ENCODE measurements around the gene CACNB2. TPM values are rescaled to one million over a fixed set of nuclear protein-coding genes. Genes with fewer than 3 reads are reported as not detected.

The CACNB2 gene
- total RNA-seq, 1 experiment from 2014 or later = 34.1 TPM

DNA sequence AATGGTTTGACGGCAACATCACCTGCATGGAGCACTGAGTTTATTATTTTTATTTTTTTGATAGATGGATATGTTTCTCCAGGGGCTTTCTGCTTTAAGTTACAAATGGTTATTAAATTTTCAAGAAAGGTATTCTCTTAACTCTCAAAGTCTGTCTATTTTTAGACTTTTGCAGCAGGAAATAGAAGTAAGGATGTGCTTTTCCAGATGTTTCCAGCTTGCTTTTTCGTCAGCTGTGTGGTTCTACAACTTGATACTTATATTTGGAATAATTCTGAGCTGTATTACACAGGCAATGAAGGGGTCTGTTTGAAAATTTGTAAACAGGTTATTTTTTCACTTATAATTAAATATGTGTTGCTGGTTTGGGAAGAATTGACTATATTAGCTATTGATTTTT lies 69.0 kb downstream of the CACNB2 start:
- Histone ChIP-seq H3K4me3 (ENCODE audit: low read depth, low read length, poor library complexity, severe bottlenecking) (no peak overlapping the region), H3K36me3 (ENCODE audit: insufficient read depth, low read length, poor library complexity, severe bottlenecking) (no peaks in the 10 kb centered on the region), H3K27ac (ENCODE audit: low read depth, low read length, poor library complexity, severe bottlenecking) (no peak overlapping the region), H3K9me3 (ENCODE audit: low read depth, low read length, poor library complexity, severe bottlenecking) (no peaks in the 10 kb centered on the region), H3K4me1 (ENCODE audit: insufficient read depth, low read length, poor library complexity, severe bottlenecking) (peaks cover 33% of the 10 kb centered on the region), H3K27me3 (replicated peaks; ENCODE audit: insufficient read depth, low read depth, low read length, poor library complexity) (no peaks in the 10 kb centered on the region)
- intact Hi-C loops (cut with micrococcal nuclease; ENCODE audit: unreplicated experiment) = no loop called here
- TF ChIP-seq, protein P1, sequence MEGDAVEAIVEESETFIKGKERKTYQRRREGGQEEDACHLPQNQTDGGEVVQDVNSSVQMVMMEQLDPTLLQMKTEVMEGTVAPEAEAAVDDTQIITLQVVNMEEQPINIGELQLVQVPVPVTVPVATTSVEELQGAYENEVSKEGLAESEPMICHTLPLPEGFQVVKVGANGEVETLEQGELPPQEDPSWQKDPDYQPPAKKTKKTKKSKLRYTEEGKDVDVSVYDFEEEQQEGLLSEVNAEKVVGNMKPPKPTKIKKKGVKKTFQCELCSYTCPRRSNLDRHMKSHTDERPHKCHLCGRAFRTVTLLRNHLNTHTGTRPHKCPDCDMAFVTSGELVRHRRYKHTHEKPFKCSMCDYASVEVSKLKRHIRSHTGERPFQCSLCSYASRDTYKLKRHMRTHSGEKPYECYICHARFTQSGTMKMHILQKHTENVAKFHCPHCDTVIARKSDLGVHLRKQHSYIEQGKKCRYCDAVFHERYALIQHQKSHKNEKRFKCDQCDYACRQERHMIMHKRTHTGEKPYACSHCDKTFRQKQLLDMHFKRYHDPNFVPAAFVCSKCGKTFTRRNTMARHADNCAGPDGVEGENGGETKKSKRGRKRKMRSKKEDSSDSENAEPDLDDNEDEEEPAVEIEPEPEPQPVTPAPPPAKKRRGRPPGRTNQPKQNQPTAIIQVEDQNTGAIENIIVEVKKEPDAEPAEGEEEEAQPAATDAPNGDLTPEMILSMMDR (conservative IDR thresholded peaks at IDR 0.05; ENCODE audit: low read depth, low read length) = no peak
- TF ChIP-seq EZH2 (IDR thresholded peaks at IDR 0.05; ENCODE audit: borderline replicate concordance, low read depth, low read length, poor library complexity, severe bottlenecking) = no peak
- no peak for DNase-seq (ENCODE audit: low spot score)
- POLR2A ChIA-PET (ENCODE audit: low non-redundant PET) = no interaction called here
- BruUV-seq (replicated peaks) = no TSS peak
- CTCF ChIA-PET = no interaction called here

DNA sequence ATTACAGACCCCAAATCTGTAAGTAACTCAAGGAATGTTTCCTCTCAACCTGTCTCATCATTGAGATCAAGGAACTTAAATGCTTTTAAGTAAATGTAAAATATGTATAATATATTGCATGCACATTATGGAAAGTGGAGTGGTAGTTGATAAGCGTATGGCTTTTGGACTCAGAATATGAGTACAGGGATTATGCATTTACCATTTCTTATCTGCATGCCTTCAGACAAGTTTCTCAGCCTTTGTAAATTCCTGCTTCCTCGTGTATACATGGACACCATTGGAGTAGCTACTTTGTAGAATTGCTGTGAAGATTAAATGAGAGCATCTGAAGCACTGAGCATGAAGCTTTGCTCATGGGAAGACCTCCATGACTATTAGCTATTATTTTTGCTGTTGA lies 70.5 kb downstream of the CACNB2 start:
- Histone ChIP-seq H3K4me3 (ENCODE audit: low read depth, low read length, poor library complexity, severe bottlenecking) (no peak overlapping the region), H3K36me3 (ENCODE audit: insufficient read depth, low read length, poor library complexity, severe bottlenecking) (no peaks in the 10 kb centered on the region), H3K27ac (ENCODE audit: low read depth, low read length, poor library complexity, severe bottlenecking) (no peak overlapping the region), H3K9me3 (ENCODE audit: low read depth, low read length, poor library complexity, severe bottlenecking) (no peaks in the 10 kb centered on the region), H3K4me1 (ENCODE audit: insufficient read depth, low read length, poor library complexity, severe bottlenecking) (peaks cover 46% of the 10 kb centered on the region), H3K27me3 (replicated peaks; ENCODE audit: insufficient read depth, low read depth, low read length, poor library complexity) (no peaks in the 10 kb centered on the region)
- DNase-seq (ENCODE audit: low spot score) = no peak
- intact Hi-C loops (cut with micrococcal nuclease; ENCODE audit: unreplicated experiment) = no loop called here
- no TSS peak for BruUV-seq (replicated peaks)
- POLR2A ChIA-PET (ENCODE audit: low non-redundant PET) = no interaction called here
- TF ChIP-seq, protein P1 (conservative IDR thresholded peaks at IDR 0.05; ENCODE audit: low read depth, low read length) = no peak
- TF ChIP-seq EZH2 (IDR thresholded peaks at IDR 0.05; ENCODE audit: borderline replicate concordance, low read depth, low read length, poor library complexity, severe bottlenecking) = no peak
- CTCF ChIA-PET = no interaction called here

DNA sequence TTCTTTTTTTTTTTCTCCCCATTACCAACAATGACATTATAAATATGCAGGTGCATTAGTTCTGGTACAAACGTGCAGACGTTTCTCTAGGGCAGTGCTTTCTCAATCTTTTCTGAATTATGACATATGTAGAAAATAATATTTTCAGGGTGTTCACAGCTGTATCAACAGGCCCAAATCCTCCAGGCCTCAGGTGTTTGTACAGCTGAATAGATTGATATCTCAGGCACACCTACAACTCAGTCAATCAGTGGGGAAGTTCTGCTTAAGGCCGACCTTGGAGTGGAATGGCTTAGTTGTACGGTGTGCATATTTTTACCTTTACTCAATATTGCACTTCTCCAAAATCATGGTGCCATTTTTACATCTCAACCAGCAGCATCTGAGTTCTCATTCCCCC lies 71.6 kb downstream of the CACNB2 start:
- DNase-seq (ENCODE audit: low spot score) = no peak
- H3K4me1 ChIP-seq (ENCODE audit: insufficient read depth, low read length, poor library complexity, severe bottlenecking) = peaks cover 50% of the 10 kb centered on the region
- CTCF ChIA-PET = no interaction called here
- no TSS peak for BruUV-seq (replicated peaks)
- H3K9me3 ChIP-seq (ENCODE audit: low read depth, low read length, poor library complexity, severe bottlenecking) = no peaks in the 10 kb centered on the region
- no peak overlapping the region for H3K4me3 ChIP-seq (ENCODE audit: low read depth, low read length, poor library complexity, severe bottlenecking)
- POLR2A ChIA-PET (ENCODE audit: low non-redundant PET) = no interaction called here
- no peaks in the 10 kb centered on the region for H3K27me3 ChIP-seq (replicated peaks; ENCODE audit: insufficient read depth, low read depth, low read length, poor library complexity)
- TF ChIP-seq, protein P1 (conservative IDR thresholded peaks at IDR 0.05; ENCODE audit: low read depth, low read length) = no peak
- no peak for TF ChIP-seq EZH2 (IDR thresholded peaks at IDR 0.05; ENCODE audit: borderline replicate concordance, low read depth, low read length, poor library complexity, severe bottlenecking)
- intact Hi-C loops (cut with micrococcal nuclease; ENCODE audit: unreplicated experiment) = no loop called here
- no peak overlapping the region for H3K27ac ChIP-seq (ENCODE audit: low read depth, low read length, poor library complexity, severe bottlenecking)
- H3K36me3 ChIP-seq (ENCODE audit: insufficient read depth, low read length, poor library complexity, severe bottlenecking) = no peaks in the 10 kb centered on the region
